ENCODE results near the gene GRB7. TPM values are rescaled to one million over a fixed set of nuclear protein-coding genes. Genes with fewer than 3 reads are reported as not detected.

The GRB7 gene
- total RNA-seq, 1 experiment from 2014 or later: 98.6 TPM

- Histone ChIP-seq H3K36me3 (ENCODE audit: control insufficient read depth, insufficient read depth, low read length) (no peaks in the 10 kb centered on the region), H3K9me3 (no peaks in the 10 kb centered on the region), H3K4me3 (ENCODE audit: low read depth, low read length) (no peak overlapping the region), H3K27me3 (replicated peaks; ENCODE audit: control insufficient read depth, insufficient read depth, low read length) (no peaks in the 10 kb centered on the region), H3K4me1 (peaks cover 35% of the 10 kb centered on the region)
- TF ChIP-seq, protein P1, sequence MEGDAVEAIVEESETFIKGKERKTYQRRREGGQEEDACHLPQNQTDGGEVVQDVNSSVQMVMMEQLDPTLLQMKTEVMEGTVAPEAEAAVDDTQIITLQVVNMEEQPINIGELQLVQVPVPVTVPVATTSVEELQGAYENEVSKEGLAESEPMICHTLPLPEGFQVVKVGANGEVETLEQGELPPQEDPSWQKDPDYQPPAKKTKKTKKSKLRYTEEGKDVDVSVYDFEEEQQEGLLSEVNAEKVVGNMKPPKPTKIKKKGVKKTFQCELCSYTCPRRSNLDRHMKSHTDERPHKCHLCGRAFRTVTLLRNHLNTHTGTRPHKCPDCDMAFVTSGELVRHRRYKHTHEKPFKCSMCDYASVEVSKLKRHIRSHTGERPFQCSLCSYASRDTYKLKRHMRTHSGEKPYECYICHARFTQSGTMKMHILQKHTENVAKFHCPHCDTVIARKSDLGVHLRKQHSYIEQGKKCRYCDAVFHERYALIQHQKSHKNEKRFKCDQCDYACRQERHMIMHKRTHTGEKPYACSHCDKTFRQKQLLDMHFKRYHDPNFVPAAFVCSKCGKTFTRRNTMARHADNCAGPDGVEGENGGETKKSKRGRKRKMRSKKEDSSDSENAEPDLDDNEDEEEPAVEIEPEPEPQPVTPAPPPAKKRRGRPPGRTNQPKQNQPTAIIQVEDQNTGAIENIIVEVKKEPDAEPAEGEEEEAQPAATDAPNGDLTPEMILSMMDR (IDR thresholded peaks at IDR 0.05; ENCODE audit: insufficient read depth in 1 of 2, low read depth in 1 of 2, low read length in 1 of 2, severe bottlenecking in 1 of 2, unreplicated experiment in 1 of 2): no peak
- Mint-ChIP-seq H3K9me3 (ENCODE audit: unreplicated experiment) (no peaks in the 10 kb centered on the region), H3K4me1 (ENCODE audit: low read depth, unreplicated experiment) (peaks cover 17% of the 10 kb centered on the region), H3K4me3 (ENCODE audit: unreplicated experiment) (peak overlapping the region; percentile 96), H3K36me3 (ENCODE audit: insufficient read depth, unreplicated experiment) (peaks cover 54% of the 10 kb centered on the region), H3K27me3 (ENCODE audit: insufficient read depth, unreplicated experiment) (no peaks in the 10 kb centered on the region), H3K27ac (ENCODE audit: unreplicated experiment) (peak overlapping the region; percentile 53)
- ChIA-PET POLR2A (interaction anchor here (1.2 kb wide), 1 partner anchor 36 kb away, joined by 3 read pairs; the partner anchor contains the start of gene ERBB2), CTCF (no interaction called here)
- intact Hi-C loops (cut with micrococcal nuclease; ENCODE audit: unreplicated experiment): loop anchor here (5.0 kb wide), 1 partner anchor 99 kb away; the partner anchor contains the start of gene STARD3
- no TSS peak for BruUV-seq (replicated peaks)
- peak in 1 of 2 experiments; percentile 64 for DNase-seq
These were observed 1.9 kb upstream of the GRB7 start for GRCh38 chr17:39735882-39736281.

GRCh38 chr17:39736319-39737165 lies 1.2 kb upstream of the GRB7 start:
- H3K4me3 ChIP-seq (ENCODE audit: low read depth, low read length): peak overlapping the region; percentile 73; the same call in 1 of the 2 replicates
- H3K9me3 ChIP-seq: no peaks in the 10 kb centered on the region
- no TSS peak for BruUV-seq (replicated peaks)
- DNase-seq: peak; percentile 58 to 82
- TF ChIP-seq, protein P1 (IDR thresholded peaks at IDR 0.05; ENCODE audit: insufficient read depth in 1 of 2, low read depth in 1 of 2, low read length in 1 of 2, severe bottlenecking in 1 of 2, unreplicated experiment in 1 of 2): no peak
- Mint-ChIP-seq H3K4me1 (ENCODE audit: low read depth, unreplicated experiment) (peaks cover 22% of the 10 kb centered on the region), H3K9me3 (ENCODE audit: unreplicated experiment) (no peaks in the 10 kb centered on the region), H3K27ac (ENCODE audit: unreplicated experiment) (peak overlapping the region; percentile 53), H3K4me3 (ENCODE audit: unreplicated experiment) (peak overlapping the region; percentile 96), H3K27me3 (ENCODE audit: insufficient read depth, unreplicated experiment) (no peaks in the 10 kb centered on the region), H3K36me3 (ENCODE audit: insufficient read depth, unreplicated experiment) (peaks cover 56% of the 10 kb centered on the region)
- H3K36me3 ChIP-seq (ENCODE audit: control insufficient read depth, insufficient read depth, low read length): no peaks in the 10 kb centered on the region
- POLR2A ChIA-PET: interaction anchor here (1.2 kb wide), 1 partner anchor 37 kb away, joined by 3 read pairs; the partner anchor contains the start of gene ERBB2
- H3K4me1 ChIP-seq: peaks cover 34% of the 10 kb centered on the region
- CTCF ChIA-PET: interaction anchor here (0.6 to 0.8 kb wide), 2 partner anchors 22 to 49 kb away, joined by 3 to 4 read pairs; partner anchors contain the start of gene PGAP3
- H3K27me3 ChIP-seq (replicated peaks; ENCODE audit: control insufficient read depth, insufficient read depth, low read length): no peaks in the 10 kb centered on the region
- intact Hi-C loops (cut with micrococcal nuclease; ENCODE audit: unreplicated experiment): loop anchor here (5.0 kb wide), 1 partner anchor 99 kb away; the partner anchor contains the start of gene STARD3

DNA sequence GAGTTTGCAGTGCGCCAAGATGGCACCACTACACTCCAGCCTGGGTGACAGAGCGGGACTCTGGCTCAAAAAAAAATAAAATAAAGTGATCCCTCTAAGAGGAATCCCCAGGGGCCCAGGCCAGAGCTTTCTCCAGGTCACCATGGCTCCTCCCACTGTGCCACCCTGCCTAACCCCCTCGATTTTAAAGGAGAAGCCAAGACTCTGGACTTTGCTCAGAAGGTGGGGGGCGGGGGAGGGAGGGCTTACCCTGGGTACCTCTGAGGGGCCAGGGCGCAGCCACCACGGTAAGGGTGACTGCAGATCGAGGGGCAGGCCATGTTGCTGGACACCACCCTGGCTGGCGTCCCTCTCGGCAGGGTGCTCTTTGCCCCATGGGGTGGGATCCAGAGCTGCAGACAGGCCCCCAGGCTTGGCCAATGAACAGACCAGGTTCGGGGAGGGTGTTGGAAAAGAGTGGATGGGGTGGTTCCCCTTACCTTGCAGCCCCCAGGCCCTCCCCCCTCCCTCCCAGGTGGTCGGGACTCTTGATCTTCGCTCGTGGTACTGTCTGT lies 455 bp upstream of the GRB7 start:
- peak overlapping the region; percentile 53 for H3K27ac Mint-ChIP-seq (ENCODE audit: unreplicated experiment)
- no peaks in the 10 kb centered on the region for H3K27me3 ChIP-seq (replicated peaks; ENCODE audit: control insufficient read depth, insufficient read depth, low read length)
- DNase-seq: peak; percentile 64 to 79
- CTCF ChIA-PET: interaction anchor here (0.8 kb wide), 1 partner anchor 50 kb away, joined by 3 read pairs; the partner anchor contains the start of gene PGAP3
- H3K4me1 Mint-ChIP-seq (ENCODE audit: low read depth, unreplicated experiment): peaks cover 22% of the 10 kb centered on the region
- POLR2A ChIA-PET: interaction anchor here (1.2 kb wide), 1 partner anchor 38 kb away, joined by 3 read pairs; the partner anchor contains the start of gene ERBB2
- no peaks in the 10 kb centered on the region for H3K9me3 ChIP-seq
- peak overlapping the region; percentile 73 for H3K4me3 ChIP-seq (ENCODE audit: low read depth, low read length)
- intact Hi-C loops (cut with micrococcal nuclease; ENCODE audit: unreplicated experiment): loop anchor here (5.0 kb wide), 1 partner anchor 100 kb away; the partner anchor contains the start of gene STARD3
- peaks cover 34% of the 10 kb centered on the region for H3K4me1 ChIP-seq
- no peaks in the 10 kb centered on the region for H3K27me3 Mint-ChIP-seq (ENCODE audit: insufficient read depth, unreplicated experiment)
- peak overlapping the region; percentile 96 for H3K4me3 Mint-ChIP-seq (ENCODE audit: unreplicated experiment)
- H3K9me3 Mint-ChIP-seq (ENCODE audit: unreplicated experiment): no peaks in the 10 kb centered on the region
- H3K36me3 ChIP-seq (ENCODE audit: control insufficient read depth, insufficient read depth, low read length): 0 out of 2 replicates have a peak, but pooled peaks cover 2% of the 10 kb centered on the region
- TF ChIP-seq, protein P1 (IDR thresholded peaks at IDR 0.05; ENCODE audit: insufficient read depth in 1 of 2, low read depth in 1 of 2, low read length in 1 of 2, severe bottlenecking in 1 of 2, unreplicated experiment in 1 of 2): no peak
- BruUV-seq (replicated peaks): no TSS peak
- H3K36me3 Mint-ChIP-seq (ENCODE audit: insufficient read depth, unreplicated experiment): peaks cover 60% of the 10 kb centered on the region
